ENCODE measurements around the gene GALNT18. TPM values are rescaled to one million over a fixed set of nuclear protein-coding genes. Genes with fewer than 3 reads are reported as not detected.

The GALNT18 gene
- total and polyA plus RNA-seq, 8 donors = 16.4 to 42.6 (median 23.0) TPM

GRCh38 chr11:11501546-11502262 lies 120.1 kb downstream of the GALNT18 start:
- ATAC-seq = peak; percentile 66
- Histone ChIP-seq H3K27me3 (no peaks in the 10 kb centered on the region), H3K27ac (peak overlapping the region in 1 of 2 donors; percentile 10), H3K9me3 (no peaks in the 10 kb centered on the region), H3K4me1 (peaks cover 6 to 8% of the 10 kb centered on the region in 2 donors), H3K36me3 (no peaks in the 10 kb centered on the region), H3K4me3 (no peak overlapping the region)
- TF ChIP-seq CTCF (IDR thresholded peaks at IDR 0.05) = no peak
- intact Hi-C loops (cut with DNase I) = no loop called here
- no peak for DNase-seq

- intact Hi-C loops (cut with DNase I) = no loop called here
- Histone ChIP-seq H3K9me3 (no peaks in the 10 kb centered on the region), H3K4me1 (peaks cover 6 to 8% of the 10 kb centered on the region in 2 donors), H3K36me3 (no peaks in the 10 kb centered on the region), H3K4me3 (no peak overlapping the region), H3K27ac (no peak overlapping the region), H3K27me3 (no peaks in the 10 kb centered on the region)
- ATAC-seq = no peak
- DNase-seq = no peak
- no peak for TF ChIP-seq CTCF (IDR thresholded peaks at IDR 0.05)
Observed at GRCh38 chr11:11500744-11501487, 120.9 kb downstream of the GALNT18 start.

GRCh38 chr11:11499300-11499699 lies 122.5 kb downstream of the GALNT18 start:
- intact Hi-C loops (cut with DNase I) = no loop called here
- DNase-seq (no peak), ATAC-seq (no peak)
- Histone ChIP-seq H3K9me3 (no peaks in the 10 kb centered on the region), H3K27ac (no peak overlapping the region), H3K27me3 (no peaks in the 10 kb centered on the region), H3K4me3 (no peak overlapping the region), H3K4me1 (peaks cover 6 to 8% of the 10 kb centered on the region in 2 donors), H3K36me3 (no peaks in the 10 kb centered on the region)
- no peak for TF ChIP-seq CTCF (IDR thresholded peaks at IDR 0.05)

- Histone ChIP-seq H3K4me3 (no peak overlapping the region), H3K36me3 (no peaks in the 10 kb centered on the region), H3K27me3 (no peaks in the 10 kb centered on the region), H3K9me3 (no peaks in the 10 kb centered on the region), H3K4me1 (peaks cover 6 to 8% of the 10 kb centered on the region in 2 donors), H3K27ac (no peak overlapping the region)
- no peak for TF ChIP-seq CTCF (IDR thresholded peaks at IDR 0.05)
- intact Hi-C loops (cut with DNase I) = no loop called here
- ATAC-seq = no peak
- DNase-seq = no peak
Observed at GRCh38 chr11:11498195-11498594, 123.6 kb downstream of the GALNT18 start.

- Histone ChIP-seq H3K4me1 (peaks cover 3 to 4% of the 10 kb centered on the region in 2 donors), H3K27me3 (no peaks in the 10 kb centered on the region), H3K36me3 (no peaks in the 10 kb centered on the region), H3K9me3 (no peaks in the 10 kb centered on the region), H3K27ac (no peak overlapping the region), H3K4me3 (no peak overlapping the region)
- intact Hi-C loops (cut with DNase I) = no loop called here
- DNase-seq (no peak), ATAC-seq (no peak)
- TF ChIP-seq CTCF (IDR thresholded peaks at IDR 0.05) = no peak
Observed at GRCh38 chr11:11496879-11497278, 124.9 kb downstream of the GALNT18 start.
